ENCODE data around the gene PRICKLE2. TPM values are rescaled to one million over a fixed set of nuclear protein-coding genes. Genes with fewer than 3 reads are reported as not detected.

The PRICKLE2 gene
- total RNA-seq, 1 donor from 2014 or later = 10.8 TPM

DNA sequence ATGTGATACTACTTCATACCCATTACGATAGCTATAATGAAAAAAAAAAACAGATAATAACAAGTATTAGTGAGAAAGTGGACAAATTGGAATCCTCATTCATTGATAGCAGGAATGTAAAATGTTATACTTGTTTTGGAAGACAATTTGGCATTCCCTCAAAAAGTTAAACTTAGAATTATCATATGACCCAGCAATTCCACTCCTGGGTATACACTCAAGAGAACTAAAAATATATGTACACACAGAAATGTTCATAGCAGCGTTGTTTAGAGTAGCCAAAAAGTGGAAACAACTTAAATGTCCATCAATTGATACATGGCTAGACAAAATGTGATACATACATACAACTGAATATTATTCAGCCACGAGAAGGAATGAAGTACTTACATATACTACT, 69.9 kb downstream of the PRICKLE2 start:
- DNase-seq (ENCODE audit: low read depth) = no peak
- H3K4me3 ChIP-seq (ENCODE audit: low read depth, low read length) = no peak overlapping the region
- TF ChIP-seq, protein P1, sequence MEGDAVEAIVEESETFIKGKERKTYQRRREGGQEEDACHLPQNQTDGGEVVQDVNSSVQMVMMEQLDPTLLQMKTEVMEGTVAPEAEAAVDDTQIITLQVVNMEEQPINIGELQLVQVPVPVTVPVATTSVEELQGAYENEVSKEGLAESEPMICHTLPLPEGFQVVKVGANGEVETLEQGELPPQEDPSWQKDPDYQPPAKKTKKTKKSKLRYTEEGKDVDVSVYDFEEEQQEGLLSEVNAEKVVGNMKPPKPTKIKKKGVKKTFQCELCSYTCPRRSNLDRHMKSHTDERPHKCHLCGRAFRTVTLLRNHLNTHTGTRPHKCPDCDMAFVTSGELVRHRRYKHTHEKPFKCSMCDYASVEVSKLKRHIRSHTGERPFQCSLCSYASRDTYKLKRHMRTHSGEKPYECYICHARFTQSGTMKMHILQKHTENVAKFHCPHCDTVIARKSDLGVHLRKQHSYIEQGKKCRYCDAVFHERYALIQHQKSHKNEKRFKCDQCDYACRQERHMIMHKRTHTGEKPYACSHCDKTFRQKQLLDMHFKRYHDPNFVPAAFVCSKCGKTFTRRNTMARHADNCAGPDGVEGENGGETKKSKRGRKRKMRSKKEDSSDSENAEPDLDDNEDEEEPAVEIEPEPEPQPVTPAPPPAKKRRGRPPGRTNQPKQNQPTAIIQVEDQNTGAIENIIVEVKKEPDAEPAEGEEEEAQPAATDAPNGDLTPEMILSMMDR (IDR thresholded peaks at IDR 0.05; ENCODE audit: insufficient read depth, low read length, poor library complexity, severe bottlenecking) = no peak
- no peaks in the 10 kb centered on the region for H3K27me3 ChIP-seq (ENCODE audit: control insufficient read depth, insufficient read depth, low read length)
- peaks cover 9% of the 10 kb centered on the region for H3K36me3 ChIP-seq (ENCODE audit: control insufficient read depth, insufficient read depth, low read length)

DNA sequence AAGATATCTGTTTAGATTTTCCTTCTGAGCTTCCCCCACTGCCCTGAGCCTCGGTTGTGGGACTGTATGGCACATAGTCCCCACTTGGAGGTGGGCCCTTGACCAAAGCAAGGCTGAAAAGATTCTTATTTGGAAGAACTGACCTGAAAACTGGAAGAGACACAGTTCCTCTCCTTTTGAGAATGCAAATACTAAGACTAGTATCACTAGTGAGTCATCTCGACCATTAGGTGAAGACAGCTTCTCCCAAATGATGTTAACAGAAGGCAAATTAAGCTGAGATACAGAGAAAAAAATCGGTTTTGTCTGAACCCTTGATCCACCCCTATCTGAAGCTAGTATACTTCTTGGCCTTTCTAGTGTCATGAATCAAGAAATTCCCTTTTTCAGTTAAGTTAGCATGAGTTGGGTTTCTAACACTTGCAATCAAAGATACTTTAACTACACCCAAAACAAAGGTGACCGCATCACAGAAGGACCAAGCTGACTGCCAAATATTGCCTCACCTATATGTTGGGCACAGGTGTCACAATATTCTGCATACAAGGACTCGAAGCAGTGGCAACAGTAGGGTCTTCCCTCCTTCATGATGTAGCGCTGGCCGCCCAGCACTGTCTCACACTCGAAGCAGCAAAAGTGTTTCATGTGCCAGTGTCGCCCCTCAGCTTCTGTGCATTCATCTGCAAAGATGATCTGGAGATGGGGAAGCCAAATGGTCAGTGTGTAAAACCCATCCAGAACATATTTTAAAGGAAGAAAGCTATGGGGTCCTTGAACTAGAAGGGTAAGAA, 72.4 kb downstream of the PRICKLE2 start:
- Histone ChIP-seq H3K4me3 (ENCODE audit: low read depth, low read length) (no peak overlapping the region), H3K36me3 (ENCODE audit: control insufficient read depth, insufficient read depth, low read length) (peaks cover 7% of the 10 kb centered on the region), H3K27me3 (ENCODE audit: control insufficient read depth, insufficient read depth, low read length) (no peaks in the 10 kb centered on the region)
- TF ChIP-seq, protein P1 (IDR thresholded peaks at IDR 0.05; ENCODE audit: insufficient read depth, low read length, poor library complexity, severe bottlenecking) = no peak
- no peak for DNase-seq (ENCODE audit: low read depth)

DNA sequence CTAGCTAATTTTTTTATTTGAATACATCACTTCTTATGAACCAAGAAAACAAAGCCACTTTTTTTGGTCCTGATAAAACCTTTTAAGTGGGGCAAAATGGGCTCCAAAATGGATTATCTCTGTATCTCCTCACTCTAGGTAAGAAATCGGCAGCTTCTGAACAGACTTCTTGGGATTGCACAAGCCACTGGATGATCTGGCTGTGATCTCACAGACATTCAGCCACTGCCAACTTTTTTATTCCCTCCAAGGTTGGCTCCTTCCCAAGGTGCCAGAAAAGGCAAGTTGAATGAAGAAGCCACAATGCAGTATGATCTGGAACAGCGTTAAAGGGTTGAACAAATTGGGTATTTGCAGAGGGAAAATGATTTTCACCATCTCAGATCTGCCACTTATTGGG, 73.2 kb downstream of the PRICKLE2 start:
- H3K4me3 ChIP-seq (ENCODE audit: low read depth, low read length) = no peak overlapping the region
- peaks cover 4% of the 10 kb centered on the region for H3K36me3 ChIP-seq (ENCODE audit: control insufficient read depth, insufficient read depth, low read length)
- TF ChIP-seq, protein P1 (IDR thresholded peaks at IDR 0.05; ENCODE audit: insufficient read depth, low read length, poor library complexity, severe bottlenecking) = no peak
- H3K27me3 ChIP-seq (ENCODE audit: control insufficient read depth, insufficient read depth, low read length) = no peaks in the 10 kb centered on the region
- DNase-seq (ENCODE audit: low read depth) = no peak

DNA sequence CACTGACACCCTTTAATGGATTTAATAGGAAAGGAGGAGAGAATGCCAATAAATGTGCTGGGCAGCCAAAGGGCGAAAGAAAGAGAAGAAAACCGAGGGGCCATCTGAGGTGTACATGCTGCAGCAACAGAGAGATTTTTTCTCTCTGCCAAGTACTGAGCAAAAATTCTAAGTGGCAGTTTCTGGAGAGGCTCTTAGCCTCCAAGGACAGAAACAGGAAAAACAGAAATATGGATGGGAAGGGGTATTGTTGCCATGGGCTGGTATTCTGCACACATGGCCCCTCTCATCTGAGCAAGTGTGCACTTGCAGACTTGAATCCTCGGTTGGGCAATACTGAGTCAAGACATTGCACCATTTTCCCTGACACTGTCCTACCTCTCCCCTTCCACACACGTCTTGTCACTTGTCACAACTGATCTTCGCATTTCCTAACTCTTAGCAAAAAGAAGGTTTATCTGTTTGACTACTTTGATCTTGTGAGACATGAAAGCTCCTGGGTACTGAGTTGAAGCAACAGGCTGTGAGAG, 73.9 kb downstream of the PRICKLE2 start:
- TF ChIP-seq, protein P1 (IDR thresholded peaks at IDR 0.05; ENCODE audit: insufficient read depth, low read length, poor library complexity, severe bottlenecking) = no peak
- no peak for DNase-seq (ENCODE audit: low read depth)
- no peak overlapping the region for H3K4me3 ChIP-seq (ENCODE audit: low read depth, low read length)
- peaks cover 5% of the 10 kb centered on the region for H3K36me3 ChIP-seq (ENCODE audit: control insufficient read depth, insufficient read depth, low read length)
- no peaks in the 10 kb centered on the region for H3K27me3 ChIP-seq (ENCODE audit: control insufficient read depth, insufficient read depth, low read length)

DNA sequence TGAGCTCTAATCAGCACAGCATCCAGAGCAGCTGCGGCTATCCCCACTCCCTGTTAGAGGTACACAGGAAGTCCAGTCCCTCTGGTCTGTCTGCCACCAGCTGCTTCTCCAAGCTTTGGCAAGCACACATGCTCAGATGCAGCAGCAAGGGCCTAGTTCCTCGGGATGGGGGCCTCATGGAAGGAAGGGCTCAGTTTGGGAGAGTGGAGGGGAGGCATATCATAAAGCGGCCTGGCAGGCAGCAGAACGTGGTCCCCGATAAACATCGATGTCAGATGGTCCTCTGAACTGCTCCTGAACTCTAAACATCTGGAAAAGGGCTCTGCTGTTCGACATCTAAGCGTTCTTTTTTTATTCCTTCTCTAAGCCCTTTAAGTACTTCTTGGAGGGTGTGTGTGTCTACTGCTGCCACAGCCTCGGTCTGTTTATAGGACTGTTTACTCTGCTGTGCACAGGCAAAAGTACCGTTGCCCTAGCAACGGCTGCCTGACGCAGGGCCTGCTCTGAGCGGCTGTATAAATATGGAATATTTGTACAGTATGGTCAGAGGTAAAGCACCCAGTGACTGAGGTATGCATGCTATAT, 74.6 kb downstream of the PRICKLE2 start:
- TF ChIP-seq, protein P1 (IDR thresholded peaks at IDR 0.05; ENCODE audit: insufficient read depth, low read length, poor library complexity, severe bottlenecking) = no peak
- Histone ChIP-seq H3K27me3 (ENCODE audit: control insufficient read depth, insufficient read depth, low read length) (no peaks in the 10 kb centered on the region), H3K4me3 (ENCODE audit: low read depth, low read length) (no peak overlapping the region), H3K36me3 (ENCODE audit: control insufficient read depth, insufficient read depth, low read length) (peaks cover 3% of the 10 kb centered on the region)
- no peak for DNase-seq (ENCODE audit: low read depth)

All from kidney epithelial cell (primary cell).